ENCODE results near the gene CMSS1. TPM values are rescaled to one million over a fixed set of nuclear protein-coding genes. Genes with fewer than 3 reads are reported as not detected.

The CMSS1 gene
- total RNA-seq, 1 donor, result 27.8 TPM

- H3K4me3 ChIP-seq (ENCODE audit: low read depth, low read length), result no peak overlapping the region
- TF ChIP-seq, protein P1, sequence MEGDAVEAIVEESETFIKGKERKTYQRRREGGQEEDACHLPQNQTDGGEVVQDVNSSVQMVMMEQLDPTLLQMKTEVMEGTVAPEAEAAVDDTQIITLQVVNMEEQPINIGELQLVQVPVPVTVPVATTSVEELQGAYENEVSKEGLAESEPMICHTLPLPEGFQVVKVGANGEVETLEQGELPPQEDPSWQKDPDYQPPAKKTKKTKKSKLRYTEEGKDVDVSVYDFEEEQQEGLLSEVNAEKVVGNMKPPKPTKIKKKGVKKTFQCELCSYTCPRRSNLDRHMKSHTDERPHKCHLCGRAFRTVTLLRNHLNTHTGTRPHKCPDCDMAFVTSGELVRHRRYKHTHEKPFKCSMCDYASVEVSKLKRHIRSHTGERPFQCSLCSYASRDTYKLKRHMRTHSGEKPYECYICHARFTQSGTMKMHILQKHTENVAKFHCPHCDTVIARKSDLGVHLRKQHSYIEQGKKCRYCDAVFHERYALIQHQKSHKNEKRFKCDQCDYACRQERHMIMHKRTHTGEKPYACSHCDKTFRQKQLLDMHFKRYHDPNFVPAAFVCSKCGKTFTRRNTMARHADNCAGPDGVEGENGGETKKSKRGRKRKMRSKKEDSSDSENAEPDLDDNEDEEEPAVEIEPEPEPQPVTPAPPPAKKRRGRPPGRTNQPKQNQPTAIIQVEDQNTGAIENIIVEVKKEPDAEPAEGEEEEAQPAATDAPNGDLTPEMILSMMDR (IDR thresholded peaks at IDR 0.05; ENCODE audit: insufficient read depth, low read length), result peak; percentile 92
- peak; percentile 86 for DNase-seq (ENCODE audit: low read depth)
Observed at GRCh38 chr3:99808163-99808794, 9.4 kb upstream of the CMSS1 start.

DNA sequence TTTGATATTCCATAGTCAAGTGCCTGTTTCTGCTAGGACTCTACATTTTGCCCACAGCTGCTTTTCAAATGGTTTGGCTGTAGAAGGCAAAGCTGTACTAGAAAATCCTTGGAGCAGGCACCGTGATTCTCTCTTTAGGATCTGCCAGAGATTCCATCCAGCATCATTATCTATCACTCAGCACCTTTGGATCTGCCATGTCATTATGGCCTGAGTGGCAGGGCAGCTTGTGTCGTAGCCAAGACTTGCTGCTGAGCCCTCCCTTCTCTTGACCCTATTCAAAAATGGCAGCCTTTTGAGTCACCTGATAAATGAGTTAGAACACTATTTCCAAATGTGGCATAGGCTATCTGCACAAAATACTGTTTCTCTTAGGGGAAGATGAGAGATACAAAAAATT is 8.1 kb upstream of the CMSS1 start:
- DNase-seq (ENCODE audit: low read depth), result no peak
- no peak overlapping the region for H3K4me3 ChIP-seq (ENCODE audit: low read depth, low read length)
- TF ChIP-seq, protein P1 (IDR thresholded peaks at IDR 0.05; ENCODE audit: insufficient read depth, low read length), result no peak

DNA sequence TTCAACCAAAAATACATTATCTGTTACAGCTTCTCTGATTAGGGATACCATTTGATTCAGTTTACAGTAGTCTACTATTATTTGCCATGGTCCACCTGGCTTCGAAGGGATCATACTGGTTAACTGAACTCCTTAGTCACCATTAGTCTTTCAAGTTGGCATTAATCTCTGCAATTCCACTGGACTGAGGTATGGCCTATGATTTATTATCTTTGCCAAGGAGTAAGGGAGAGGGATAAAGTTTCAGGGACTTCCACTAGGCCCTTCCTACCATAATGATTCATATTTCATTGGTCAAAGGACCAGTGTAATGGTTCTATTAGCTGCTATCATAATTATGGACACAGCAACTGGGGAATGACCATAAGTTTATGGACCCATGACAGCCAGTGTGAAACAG is 7.3 kb upstream of the CMSS1 start:
- TF ChIP-seq, protein P1 (IDR thresholded peaks at IDR 0.05; ENCODE audit: insufficient read depth, low read length), result no peak
- DNase-seq (ENCODE audit: low read depth), result no peak
- no peak overlapping the region for H3K4me3 ChIP-seq (ENCODE audit: low read depth, low read length)

DNA sequence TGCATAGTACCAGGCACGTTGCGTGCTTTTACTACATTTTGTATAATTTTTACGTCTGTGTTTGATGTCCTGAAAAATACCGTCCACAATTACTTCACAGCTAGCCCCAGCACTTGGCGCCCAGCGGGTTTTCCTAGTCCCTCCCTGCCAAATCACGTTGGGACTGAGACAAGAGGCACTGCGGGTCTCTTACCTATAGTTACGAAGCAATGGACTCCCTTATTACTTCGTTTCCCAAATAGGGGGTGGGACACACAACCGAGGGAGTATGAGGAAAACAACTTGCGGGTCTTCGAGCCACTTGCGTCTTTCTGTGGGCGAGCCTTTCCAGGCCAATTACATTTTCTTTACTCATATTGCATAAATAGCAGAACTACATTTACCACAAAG is 620 bp upstream of the CMSS1 start:
- TF ChIP-seq, protein P1 (IDR thresholded peaks at IDR 0.05; ENCODE audit: insufficient read depth, low read length), result no peak
- H3K4me3 ChIP-seq (ENCODE audit: low read depth, low read length), result peak overlapping the region; percentile 88
- no peak for DNase-seq (ENCODE audit: low read depth)

GRCh38 chr3:99818818-99819217 is 1.2 kb downstream of the CMSS1 start:
- no peak for DNase-seq (ENCODE audit: low read depth)
- TF ChIP-seq, protein P1 (IDR thresholded peaks at IDR 0.05; ENCODE audit: insufficient read depth, low read length), result no peak
- H3K4me3 ChIP-seq (ENCODE audit: low read depth, low read length), result peak overlapping the region; percentile 88

DNA sequence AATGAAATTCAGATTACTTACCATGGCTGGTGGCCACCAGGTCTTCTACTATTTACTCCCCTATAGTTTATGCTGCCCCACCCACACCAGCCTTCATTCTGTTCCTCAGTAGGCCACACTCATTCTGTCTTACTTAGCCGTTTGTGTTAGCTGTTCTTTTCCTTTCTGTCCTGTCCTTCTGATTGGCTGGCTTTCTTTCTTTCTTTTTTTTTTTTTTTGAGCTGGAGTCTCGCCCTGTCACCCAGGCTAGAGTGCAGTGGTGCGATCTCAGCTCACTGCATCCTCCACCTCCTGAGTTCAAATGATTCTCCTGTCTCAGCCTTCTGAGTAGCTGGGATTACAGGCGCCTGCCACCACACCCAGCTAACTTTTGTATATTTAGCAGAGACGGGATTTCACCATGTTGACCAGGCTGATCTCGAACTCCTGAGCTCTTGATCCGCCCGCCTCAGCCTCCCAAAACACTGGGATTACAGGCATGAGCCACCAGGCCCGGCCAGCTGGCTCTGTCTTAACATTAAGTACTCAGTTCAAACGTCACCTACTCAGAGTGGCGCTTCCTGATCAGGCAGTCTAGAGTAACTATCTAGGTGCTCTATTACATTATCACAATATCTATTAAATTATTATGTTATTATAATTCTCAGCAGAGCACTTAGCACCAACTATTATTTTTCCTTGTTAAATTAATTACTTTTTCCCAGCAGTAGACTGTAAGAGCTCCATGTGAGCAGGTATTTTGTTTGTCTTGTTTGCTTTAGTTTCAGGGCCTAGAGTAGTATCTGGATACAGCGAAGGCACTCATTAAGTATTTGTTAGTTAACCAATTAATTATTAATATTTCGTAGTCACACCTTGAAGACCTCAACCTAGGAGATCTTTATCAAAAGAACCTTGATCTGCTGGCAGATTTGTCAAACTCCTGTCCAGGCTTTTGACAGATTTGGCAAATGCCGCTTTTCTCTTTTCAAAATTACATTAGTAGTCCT is 6.4 kb downstream of the CMSS1 start:
- TF ChIP-seq, protein P1 (IDR thresholded peaks at IDR 0.05; ENCODE audit: insufficient read depth, low read length), result no peak
- no peak for DNase-seq (ENCODE audit: low read depth)
- no peak overlapping the region for H3K4me3 ChIP-seq (ENCODE audit: low read depth, low read length)
